ENCODE measurements around the gene THYN1. TPM values are rescaled to one million over a fixed set of nuclear protein-coding genes. Genes with fewer than 3 reads are reported as not detected.
A peak's percentile ranks its signal among the peaks of the same experiment; 100 is the strongest.

The THYN1 gene
- total RNA-seq, 2 experiments from 2014 or later: 70.1 to 75.3 TPM

DNA sequence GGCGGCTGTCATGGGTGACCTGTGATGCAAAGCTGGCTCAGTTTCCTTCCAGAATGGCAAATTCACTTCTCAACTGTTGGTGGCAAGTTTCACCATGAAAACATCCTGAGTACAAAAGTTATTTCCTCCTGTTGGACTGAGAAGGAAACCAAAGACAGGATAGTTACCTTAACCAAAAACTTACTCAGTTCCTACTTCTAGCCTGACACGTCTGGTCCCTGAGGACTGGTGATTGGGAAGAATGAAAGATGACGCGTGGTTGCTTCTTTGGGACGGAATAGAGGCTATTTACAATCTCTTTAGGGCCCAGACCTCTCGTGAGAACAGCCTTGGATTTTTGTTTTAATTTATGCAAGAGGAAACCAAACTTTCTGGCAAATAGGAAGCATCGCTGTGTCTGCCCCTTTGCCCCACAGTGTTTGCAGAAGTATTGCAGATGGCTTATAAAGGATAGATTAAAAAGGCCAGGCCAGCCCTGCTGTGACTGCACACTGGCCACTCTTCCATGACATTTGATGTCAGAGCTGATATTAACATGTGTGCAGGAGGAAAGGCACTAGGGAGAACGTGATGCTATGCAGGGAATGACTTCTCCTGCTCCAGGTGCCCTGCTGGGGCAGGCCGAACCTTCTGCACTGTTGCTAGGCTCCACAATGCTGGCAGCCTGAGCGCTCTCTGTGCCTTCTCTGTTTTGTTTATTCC lies 21.0 kb downstream of the THYN1 start:
- intact Hi-C loops (cut with micrococcal nuclease): no loop called here
- no peak for ATAC-seq
- peaks cover 52% of the 10 kb centered on the region for H3K4me1 Mint-ChIP-seq (ENCODE audit: low read depth)
- H3K4me3 Mint-ChIP-seq: no peak overlapping the region
- no peaks in the 10 kb centered on the region for H3K9me3 Mint-ChIP-seq
- no peaks in the 10 kb centered on the region for H3K27me3 Mint-ChIP-seq
- H3K36me3 Mint-ChIP-seq (ENCODE audit: low read depth): peaks cover 3% of the 10 kb centered on the region
- CTCF ChIA-PET: interaction anchor here (1.1 kb wide), 1 partner anchor 12 kb away, joined by 5 read pairs; no protein-coding TSS in a partner anchor
- no peak for DNase-seq
- TF ChIP-seq, protein P1, sequence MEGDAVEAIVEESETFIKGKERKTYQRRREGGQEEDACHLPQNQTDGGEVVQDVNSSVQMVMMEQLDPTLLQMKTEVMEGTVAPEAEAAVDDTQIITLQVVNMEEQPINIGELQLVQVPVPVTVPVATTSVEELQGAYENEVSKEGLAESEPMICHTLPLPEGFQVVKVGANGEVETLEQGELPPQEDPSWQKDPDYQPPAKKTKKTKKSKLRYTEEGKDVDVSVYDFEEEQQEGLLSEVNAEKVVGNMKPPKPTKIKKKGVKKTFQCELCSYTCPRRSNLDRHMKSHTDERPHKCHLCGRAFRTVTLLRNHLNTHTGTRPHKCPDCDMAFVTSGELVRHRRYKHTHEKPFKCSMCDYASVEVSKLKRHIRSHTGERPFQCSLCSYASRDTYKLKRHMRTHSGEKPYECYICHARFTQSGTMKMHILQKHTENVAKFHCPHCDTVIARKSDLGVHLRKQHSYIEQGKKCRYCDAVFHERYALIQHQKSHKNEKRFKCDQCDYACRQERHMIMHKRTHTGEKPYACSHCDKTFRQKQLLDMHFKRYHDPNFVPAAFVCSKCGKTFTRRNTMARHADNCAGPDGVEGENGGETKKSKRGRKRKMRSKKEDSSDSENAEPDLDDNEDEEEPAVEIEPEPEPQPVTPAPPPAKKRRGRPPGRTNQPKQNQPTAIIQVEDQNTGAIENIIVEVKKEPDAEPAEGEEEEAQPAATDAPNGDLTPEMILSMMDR (IDR thresholded peaks at IDR 0.05): no peak
- POLR2A ChIA-PET: interaction anchor here (2.4 kb wide), 1 partner anchor 17 kb away, joined by 6 read pairs; no protein-coding TSS in a partner anchor
- H3K27ac Mint-ChIP-seq: peak overlapping the region; percentile 21

DNA sequence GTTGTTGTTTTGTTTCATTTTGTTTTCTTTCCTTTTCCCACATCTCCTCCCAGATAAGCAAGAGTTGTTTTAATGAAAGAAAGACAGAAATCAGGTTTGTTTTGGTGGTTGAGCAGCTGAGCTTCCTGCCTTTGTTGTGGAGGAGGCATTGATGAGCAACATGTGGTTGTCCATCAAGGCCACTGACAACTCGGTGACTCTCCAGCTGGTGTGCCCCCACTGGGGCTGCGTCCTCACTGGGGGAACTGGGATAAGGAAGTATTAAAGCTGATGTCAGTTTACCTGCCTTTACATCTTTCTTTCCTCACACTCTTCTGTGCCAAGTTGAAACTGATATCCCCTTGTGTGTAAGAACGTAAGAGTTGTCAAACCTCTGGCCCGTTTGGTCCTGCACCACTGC lies 22.8 kb downstream of the THYN1 start:
- intact Hi-C loops (cut with micrococcal nuclease): no loop called here
- no peak for ATAC-seq
- no peaks in the 10 kb centered on the region for H3K9me3 Mint-ChIP-seq
- DNase-seq: no peak
- no peak overlapping the region for H3K27ac Mint-ChIP-seq
- no peak overlapping the region for H3K4me3 Mint-ChIP-seq
- H3K27me3 Mint-ChIP-seq: no peaks in the 10 kb centered on the region
- TF ChIP-seq, protein P1 (IDR thresholded peaks at IDR 0.05): no peak
- POLR2A ChIA-PET: interaction anchor here (2.4 kb wide), 1 partner anchor 19 kb away, joined by 6 read pairs; no protein-coding TSS in a partner anchor
- peaks cover 3% of the 10 kb centered on the region for H3K36me3 Mint-ChIP-seq (ENCODE audit: low read depth)
- H3K4me1 Mint-ChIP-seq (ENCODE audit: low read depth): peaks cover 65% of the 10 kb centered on the region
- CTCF ChIA-PET: interaction anchor here (1.0 kb wide), 1 partner anchor 21 kb away, joined by 3 read pairs; no protein-coding TSS in a partner anchor

DNA sequence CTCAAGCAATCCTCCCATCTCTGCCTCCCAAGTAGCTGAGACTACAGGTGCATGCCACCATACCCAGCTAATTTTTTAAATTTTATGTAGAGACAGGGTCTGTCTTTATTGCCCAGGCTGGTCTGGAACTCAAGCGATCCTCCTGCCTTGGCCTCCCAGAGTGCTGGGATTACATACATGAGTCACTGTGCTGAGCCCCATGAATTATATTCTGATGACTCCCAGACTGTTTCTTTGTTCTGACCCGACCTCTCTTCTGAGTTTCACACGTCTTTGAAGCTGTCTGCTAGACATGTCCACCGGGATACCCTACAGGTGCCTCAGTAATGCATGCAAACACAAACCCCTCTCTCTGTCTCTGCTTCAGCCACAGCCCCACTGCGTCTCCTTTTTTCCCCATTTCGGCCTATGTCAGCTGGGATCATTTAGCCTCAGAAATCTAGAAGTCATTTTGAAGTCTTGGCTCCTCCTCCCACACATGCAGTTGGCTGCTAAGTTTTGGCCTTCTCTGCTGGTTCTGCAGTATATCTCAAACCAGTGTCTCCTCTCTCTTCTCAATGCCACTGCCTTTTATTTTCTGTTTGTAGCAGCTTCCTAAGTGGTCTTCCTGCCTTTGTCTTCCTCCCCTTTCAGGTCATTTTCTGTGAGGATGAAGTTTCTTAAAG lies 23.9 kb downstream of the THYN1 start:
- TF ChIP-seq, protein P1 (IDR thresholded peaks at IDR 0.05): no peak
- no peak for DNase-seq
- H3K27ac Mint-ChIP-seq: no peak overlapping the region
- H3K9me3 Mint-ChIP-seq: no peaks in the 10 kb centered on the region
- POLR2A ChIA-PET: interaction anchor here (0.7 to 1.5 kb wide), 4 partner anchors 19 to 49 kb away, joined by 3 to 4 read pairs (median 3); partner anchors contain the start of gene GLB1L3
- CTCF ChIA-PET: interaction anchor here (0.8 to 1.8 kb wide), 5 partner anchors 15 to 33 kb away, joined by 3 to 8 read pairs (median 3); no protein-coding TSS in a partner anchor
- no peak overlapping the region for H3K4me3 Mint-ChIP-seq
- peaks cover 3% of the 10 kb centered on the region for H3K36me3 Mint-ChIP-seq (ENCODE audit: low read depth)
- peaks cover 65% of the 10 kb centered on the region for H3K4me1 Mint-ChIP-seq (ENCODE audit: low read depth)
- intact Hi-C loops (cut with micrococcal nuclease): loop anchor here (10.0 kb wide), 1 partner anchor 284 kb away; no protein-coding TSS in a partner anchor
- no peak for ATAC-seq
- no peaks in the 10 kb centered on the region for H3K27me3 Mint-ChIP-seq

DNA sequence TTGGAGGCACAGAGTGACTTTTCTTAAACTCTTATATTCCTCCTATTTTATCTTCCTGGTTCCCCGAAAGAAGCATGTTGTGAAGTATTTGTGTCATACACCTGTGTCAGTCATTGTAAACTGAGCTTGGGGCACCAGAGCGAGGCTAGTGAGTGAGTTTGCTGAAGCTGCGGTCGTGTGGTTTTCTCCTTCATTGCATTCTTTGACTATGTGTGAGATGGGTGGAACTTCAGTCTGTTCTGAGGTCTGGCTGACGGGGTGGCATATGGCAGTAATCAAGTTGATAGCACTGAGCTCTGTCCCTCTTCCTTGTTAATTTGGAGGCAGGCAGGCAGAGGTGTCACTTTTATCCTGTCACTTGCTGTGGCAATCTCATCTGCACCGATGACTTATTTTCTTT lies 24.5 kb downstream of the THYN1 start:
- H3K27ac Mint-ChIP-seq: no peak overlapping the region
- no peaks in the 10 kb centered on the region for H3K27me3 Mint-ChIP-seq
- TF ChIP-seq, protein P1 (IDR thresholded peaks at IDR 0.05): no peak
- POLR2A ChIA-PET: interaction anchor here (0.7 to 1.5 kb wide), 4 partner anchors 20 to 50 kb away, joined by 3 to 4 read pairs (median 3); partner anchors contain the start of gene GLB1L3
- H3K9me3 Mint-ChIP-seq: no peaks in the 10 kb centered on the region
- H3K4me1 Mint-ChIP-seq (ENCODE audit: low read depth): peaks cover 65% of the 10 kb centered on the region
- ATAC-seq (peak; percentile 13), DNase-seq (peak; percentile 77)
- peaks cover 3% of the 10 kb centered on the region for H3K36me3 Mint-ChIP-seq (ENCODE audit: low read depth)
- no peak overlapping the region for H3K4me3 Mint-ChIP-seq
- CTCF ChIA-PET: interaction anchor here (0.8 to 1.8 kb wide), 4 partner anchors 16 to 33 kb away, joined by 3 to 8 read pairs (median 4); no protein-coding TSS in a partner anchor
- intact Hi-C loops (cut with micrococcal nuclease): loop anchor here (10.0 kb wide), 1 partner anchor 284 kb away; no protein-coding TSS in a partner anchor
